ENCODE data around the gene LTO1. TPM values are rescaled to one million over a fixed set of nuclear protein-coding genes. Genes with fewer than 3 reads are reported as not detected.

Gene LTO1
- total and polyA plus RNA-seq, 2 of the 13 experiments (the other 11 are each of a cell fraction or from before 2014, with no cell fraction given), result 11.8 to 15.0 TPM

- TF ChIP-seq ZBTB2 (CRISPR knock-in tag; IDR thresholded peaks at IDR 0.05; ENCODE audit: low read depth), result no peak
- TF ChIP-seq FOXA3 (CRISPR knock-in tag; IDR thresholded peaks at IDR 0.05), result no peak
- no peak for TF ChIP-seq TARDBP (CRISPR knock-in tag; IDR thresholded peaks at IDR 0.05)
- TF ChIP-seq ZFP62 (CRISPR knock-in tag; IDR thresholded peaks at IDR 0.05), result no peak
- no peak for TF ChIP-seq ZNF33A (CRISPR knock-in tag; IDR thresholded peaks at IDR 0.05; ENCODE audit: borderline replicate concordance)
- TF ChIP-seq MYC (CRISPR knock-in tag; IDR thresholded peaks at IDR 0.05; ENCODE audit: borderline replicate concordance), result no peak
- TF ChIP-seq ZSCAN31 (CRISPR knock-in tag; IDR thresholded peaks at IDR 0.05; ENCODE audit: low read depth), result no peak
- TF ChIP-seq ZNF558 (CRISPR knock-in tag; IDR thresholded peaks at IDR 0.05; ENCODE audit: borderline replicate concordance), result no peak
- TF ChIP-seq JDP2 (CRISPR knock-in tag; IDR thresholded peaks at IDR 0.05; ENCODE audit: borderline replicate concordance), result no peak
These were observed 9.5 kb downstream of the LTO1 start (continued) for GRCh38 chr11:69665669-69666068.

- ATAC-seq (no peak), FAIRE-seq (no peak), DNase-seq (ENCODE audit: low spot score) (no peak)
- no peak overlapping the region for H3K4me2 ChIP-seq (ENCODE audit: low read depth, low read length)
- no TSS peak for BruUV-seq (replicated peaks)
- ChIA-PET POLR2A (interaction anchor here (1.7 to 8.9 kb wide), 2 partner anchors 8 to 9 kb away, joined by 4 to 128 read pairs; no protein-coding TSS in a partner anchor), CTCF (ENCODE audit: low intra/inter-chr PET ratio, low total read pairs) (no interaction called here)
- TF ChIP-seq TFDP2 (CRISPR knock-in tag; IDR thresholded peaks at IDR 0.05), result no peak
- H3K36me3 ChIP-seq (replicated peaks in 1 of 2; ENCODE audit: control insufficient read depth in 1 of 2, insufficient read depth in 2 of 2, low read length in 2 of 2), result peaks cover 0 to 5% of the 10 kb centered on the region in 2 experiments; a peak in 1 of 5 replicates
- no peak overlapping the region for H3K27ac ChIP-seq (ENCODE audit: extremely low read length, insufficient read depth, low read length)
- no peaks in the 10 kb centered on the region for H3K9me3 ChIP-seq (ENCODE audit: low read length)
- WGBS (ENCODE audit: low lambda C conversion rate), result 97% methylated on average over 8 of the region's 8 CpGs
- H3K4me3 ChIP-seq (replicated peaks in 1 of 3; ENCODE audit: insufficient read depth in 1 of 3, low read depth in 2 of 3, low read length in 3 of 3), result no peak overlapping the region
- intact Hi-C loops (cut with micrococcal nuclease; ENCODE audit: unreplicated experiment) (no loop called here), in situ Hi-C loops (cut with HindIII; ENCODE audit: extremely low pct_ligation_motif_present, low pct_unique_long_range_greater_than_20kb) (no loop called here)
- no peaks in the 10 kb centered on the region for H4K20me1 ChIP-seq (ENCODE audit: insufficient read depth, low read length)
- no peak overlapping the region for H3K9ac ChIP-seq (ENCODE audit: insufficient read depth, low read depth, low read length)
- no peaks in the 10 kb centered on the region for H3K79me2 ChIP-seq (ENCODE audit: insufficient read depth, low read length)
- no peak overlapping the region for H2AFZ ChIP-seq (ENCODE audit: low read length)
- no peaks in the 10 kb centered on the region for H3K27me3 ChIP-seq (ENCODE audit: control insufficient read depth in 1 of 2, insufficient read depth in 2 of 2, low read length in 2 of 2)
- H3K4me1 ChIP-seq (ENCODE audit: insufficient read depth, low read length), result peaks cover 55% of the 10 kb centered on the region
These were observed 10.3 kb downstream of the LTO1 start for GRCh38 chr11:69664901-69665300.

All from HepG2 (cell line).